ENCODE results near the gene CRB1.

The CRB1 gene

GRCh38 chr1:197284325-197284724 is 16.3 kb downstream of the CRB1 start:
- TF ChIP-seq CTCF (IDR thresholded peaks at IDR 0.05; ENCODE audit: low read depth, low read length, poor library complexity, severe bottlenecking), result no peak
- TF ChIP-seq EZH2phosphoT487 (IDR thresholded peaks at IDR 0.05; ENCODE audit: borderline replicate concordance, low read length), result no peak
- H3K4me2 ChIP-seq (ENCODE audit: low read length), result no peak overlapping the region
- H3K9me3 ChIP-seq (ENCODE audit: control insufficient read depth, insufficient read depth, low read length), result no peaks in the 10 kb centered on the region
- H3K36me3 ChIP-seq (ENCODE audit: control insufficient read depth, low read length), result no peaks in the 10 kb centered on the region
- H3F3A ChIP-seq (ENCODE audit: control insufficient read depth, insufficient read depth), result no peaks in the 10 kb centered on the region
- no peak overlapping the region for H3K27ac ChIP-seq (ENCODE audit: low read depth, low read length)
- H3K4me1 ChIP-seq (ENCODE audit: control insufficient read depth, low read length), result no peaks in the 10 kb centered on the region
- H3K4me3 ChIP-seq (ENCODE audit: low read length), result no peak overlapping the region
- H3K9me2 ChIP-seq (replicated peaks; ENCODE audit: control insufficient read depth, low read length), result no peaks in the 10 kb centered on the region
- H4K20me1 ChIP-seq (ENCODE audit: control insufficient read depth, insufficient read depth, low read depth, low read length), result no peaks in the 10 kb centered on the region
- H3K79me2 ChIP-seq (ENCODE audit: control insufficient read depth, low read length), result no peaks in the 10 kb centered on the region
- H3K27me3 ChIP-seq (ENCODE audit: control insufficient read depth, low read length), result no peaks in the 10 kb centered on the region

DNA sequence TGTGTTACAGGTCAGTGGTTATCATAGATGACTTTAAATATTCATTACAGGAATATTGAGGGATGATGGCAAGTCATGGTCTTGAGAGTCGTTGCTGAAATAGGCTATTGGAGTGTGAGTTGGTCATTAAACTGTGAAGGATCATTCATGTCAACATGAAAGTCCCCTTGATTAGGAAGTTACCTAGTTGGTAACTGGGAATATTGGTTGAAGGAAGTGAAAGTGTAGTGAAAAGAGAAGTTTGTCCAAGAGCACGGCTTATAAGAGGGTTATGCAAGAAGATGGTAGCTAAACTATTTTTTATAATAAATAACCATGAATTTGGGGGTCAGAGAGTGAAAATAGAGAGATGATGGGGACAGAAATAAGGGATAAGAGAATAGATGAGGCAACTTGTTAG is 16.9 kb downstream of the CRB1 start:
- H3K4me2 ChIP-seq (ENCODE audit: low read length), result no peak overlapping the region
- no peaks in the 10 kb centered on the region for H3K27me3 ChIP-seq (ENCODE audit: control insufficient read depth, low read length)
- H3K4me3 ChIP-seq (ENCODE audit: low read length), result no peak overlapping the region
- TF ChIP-seq EZH2phosphoT487 (IDR thresholded peaks at IDR 0.05; ENCODE audit: borderline replicate concordance, low read length) (no peak), CTCF (IDR thresholded peaks at IDR 0.05; ENCODE audit: low read depth, low read length, poor library complexity, severe bottlenecking) (no peak)
- no peaks in the 10 kb centered on the region for H3K9me3 ChIP-seq (ENCODE audit: control insufficient read depth, insufficient read depth, low read length)
- H3K27ac ChIP-seq (ENCODE audit: low read depth, low read length), result no peak overlapping the region
- no peaks in the 10 kb centered on the region for H3K9me2 ChIP-seq (replicated peaks; ENCODE audit: control insufficient read depth, low read length)
- H3K4me1 ChIP-seq (ENCODE audit: control insufficient read depth, low read length), result no peaks in the 10 kb centered on the region
- no peaks in the 10 kb centered on the region for H3K36me3 ChIP-seq (ENCODE audit: control insufficient read depth, low read length)
- H3F3A ChIP-seq (ENCODE audit: control insufficient read depth, insufficient read depth), result no peaks in the 10 kb centered on the region
- no peaks in the 10 kb centered on the region for H3K79me2 ChIP-seq (ENCODE audit: control insufficient read depth, low read length)
- no peaks in the 10 kb centered on the region for H4K20me1 ChIP-seq (ENCODE audit: control insufficient read depth, insufficient read depth, low read depth, low read length)

GRCh38 chr1:197285526-197286205 is 17.6 kb downstream of the CRB1 start:
- Histone ChIP-seq H3K36me3 (ENCODE audit: control insufficient read depth, low read length) (no peaks in the 10 kb centered on the region), H3K4me3 (ENCODE audit: low read length) (no peak overlapping the region), H4K20me1 (ENCODE audit: control insufficient read depth, insufficient read depth, low read depth, low read length) (no peaks in the 10 kb centered on the region), H3K9me3 (ENCODE audit: control insufficient read depth, insufficient read depth, low read length) (no peaks in the 10 kb centered on the region), H3K79me2 (ENCODE audit: control insufficient read depth, low read length) (no peaks in the 10 kb centered on the region), H3K4me1 (ENCODE audit: control insufficient read depth, low read length) (no peaks in the 10 kb centered on the region), H3K9me2 (replicated peaks; ENCODE audit: control insufficient read depth, low read length) (no peaks in the 10 kb centered on the region), H3K4me2 (ENCODE audit: low read length) (no peak overlapping the region), H3K27ac (ENCODE audit: low read depth, low read length) (no peak overlapping the region), H3K27me3 (ENCODE audit: control insufficient read depth, low read length) (no peaks in the 10 kb centered on the region), H3F3A (ENCODE audit: control insufficient read depth, insufficient read depth) (no peaks in the 10 kb centered on the region)
- TF ChIP-seq EZH2phosphoT487 (IDR thresholded peaks at IDR 0.05; ENCODE audit: borderline replicate concordance, low read length) (no peak), CTCF (IDR thresholded peaks at IDR 0.05; ENCODE audit: low read depth, low read length, poor library complexity, severe bottlenecking) (no peak)

All from DOHH2 (cell line).